H9 (cell line): Measurements from ENCODE around the gene PDIA6. TPM values are rescaled to one million over a fixed set of nuclear protein-coding genes. Genes with fewer than 3 reads are reported as not detected.
A peak's percentile ranks its signal among the peaks of the same experiment; 100 is the strongest.

ENCODE experiments used
- DNase-seq: peaks from one replicate; pipeline ENCODE4 v3.0.0-alpha.2; 2017
- H2AFZ ChIP-seq: one replicate; pipeline ENCODE4 v1.6.1; 2013; ENCODE audit warnings: mild to moderate bottlenecking, low read length, control low read depth, moderate library complexity
- H2AK5ac ChIP-seq: 2 replicates; pipeline ENCODE4 v1.6.1; 2013; ENCODE audit warnings: low read length, control low read depth, mixed read lengths; ENCODE audit not compliant: insufficient read length
- H2BK120ac ChIP-seq: one replicate; pipeline ENCODE4 v1.6.1; 2013; ENCODE audit warnings: low read depth, mild to moderate bottlenecking, low read length, control low read depth, inconsistent platforms; ENCODE audit not compliant: poor library complexity, severe bottlenecking
- H2BK12ac ChIP-seq: 2 replicates; pipeline ENCODE4 v1.6.1; 2013; ENCODE audit warnings: low read length, control low read depth, mixed read lengths, low read depth; ENCODE audit not compliant: insufficient read length
- H2BK15ac ChIP-seq: 2 replicates; pipeline ENCODE4 v1.6.1; 2013; ENCODE audit warnings: low read depth, low read length, control low read depth
- H2BK20ac ChIP-seq: one replicate; pipeline ENCODE4 v1.6.1; 2013; ENCODE audit warnings: low read depth, mild to moderate bottlenecking, low read length, control low read depth, inconsistent platforms; ENCODE audit not compliant: poor library complexity, severe bottlenecking
- H2BK5ac ChIP-seq: 2 replicates; pipeline ENCODE4 v1.6.1; 2013; ENCODE audit warnings: low read length, control low read depth, mixed read lengths; ENCODE audit not compliant: insufficient read length
- H3K14ac ChIP-seq: 2 replicates; pipeline ENCODE4 v1.6.1; 2013; ENCODE audit warnings: low read length, control low read depth; ENCODE audit not compliant: insufficient read depth
- H3K18ac ChIP-seq: 2 replicates; pipeline ENCODE4 v1.6.1; 2013; ENCODE audit warnings: low read depth, mild to moderate bottlenecking, mixed read lengths, low read length, control low read depth; ENCODE audit not compliant: insufficient read length
- H3K23ac ChIP-seq: 2 replicates; pipeline ENCODE4 v1.6.1; 2013; ENCODE audit warnings: low read length, control low read depth, mixed read lengths, low read depth; ENCODE audit not compliant: insufficient read length
- H3K23me2 ChIP-seq: 2 replicates; pipeline ENCODE4 v1.6.1; 2013; ENCODE audit warnings: low read depth, mild to moderate bottlenecking, mixed read lengths, low read length, control low read depth; ENCODE audit not compliant: insufficient read length, poor library complexity, severe bottlenecking
- H3K27ac ChIP-seq: 2 replicates; pipeline ENCODE4 v1.5.1; 2013; ENCODE audit warnings: low read length, control low read depth, mixed read lengths, low read depth; ENCODE audit not compliant: insufficient read length
- H3K27me3 ChIP-seq: 2 replicates; pipeline ENCODE4 v1.6.1; 2013; ENCODE audit warnings: low read length, control low read depth, inconsistent platforms; ENCODE audit not compliant: insufficient read depth
- H3K4ac ChIP-seq: 2 replicates; pipeline ENCODE4 v1.6.1; 2013; ENCODE audit warnings: low read depth, mild to moderate bottlenecking, control low read depth, inconsistent platforms, low read length, moderate library complexity
- H3K4me1 ChIP-seq: 2 replicates; pipeline ENCODE4 v1.6.1; 2013; ENCODE audit warnings: low read length, control low read depth, inconsistent platforms; ENCODE audit not compliant: insufficient read depth
- H3K4me2 ChIP-seq: 2 replicates; pipeline ENCODE4 v1.6.1; 2013; ENCODE audit warnings: low read length, control low read depth, mixed read lengths; ENCODE audit not compliant: insufficient read length, insufficient read depth
- H3K56ac ChIP-seq: 2 replicates; pipeline ENCODE4 v1.6.1; 2013; ENCODE audit warnings: low read depth, mild to moderate bottlenecking, mixed read lengths, low read length, control low read depth; ENCODE audit not compliant: insufficient read length
- H3K79me1 ChIP-seq: 2 replicates; pipeline ENCODE4 v1.6.1; 2013; ENCODE audit warnings: low read depth, mild to moderate bottlenecking, moderate library complexity, low read length, control low read depth, inconsistent platforms; ENCODE audit not compliant: insufficient read depth, poor library complexity, severe bottlenecking
- H3K79me2 ChIP-seq: 2 replicates; pipeline ENCODE4 v1.6.1; 2013; ENCODE audit warnings: low read length, control low read depth, inconsistent platforms; ENCODE audit not compliant: insufficient read depth
- H3K9ac ChIP-seq: 2 replicates; pipeline ENCODE4 v1.6.1; 2013; ENCODE audit warnings: low read length, control low read depth, mixed read lengths; ENCODE audit not compliant: insufficient read length; ENCODE audit errors: extremely low read depth
- H3K9me3 ChIP-seq: one replicate; pipeline ENCODE4 v1.6.1; 2013; ENCODE audit warnings: low read depth, low read length, inconsistent platforms; ENCODE audit not compliant: control insufficient read depth
- H3T11ph ChIP-seq: one replicate; pipeline ENCODE4 v1.6.1; 2013; ENCODE audit warnings: mild to moderate bottlenecking, low read length, control low read depth, inconsistent platforms
- H4K20me1 ChIP-seq: one replicate; pipeline ENCODE4 v1.6.1; 2013; ENCODE audit not compliant: control insufficient read depth, insufficient read length, insufficient read depth
- H4K5ac ChIP-seq: 2 replicates; pipeline ENCODE4 v1.6.1; 2013; ENCODE audit warnings: low read depth, mild to moderate bottlenecking, mixed read lengths, low read length, control low read depth; ENCODE audit not compliant: insufficient read length
- H4K8ac ChIP-seq: replicated peaks from 2 replicates; pipeline ENCODE4 v1.6.1; 2013; ENCODE audit warnings: low read length, control low read depth, mixed read lengths, low read depth; ENCODE audit not compliant: insufficient read length
- H4K91ac ChIP-seq: 2 replicates; pipeline ENCODE4 v1.6.1; 2013; ENCODE audit warnings: low read depth, mild to moderate bottlenecking, moderate library complexity, mixed read lengths, low read length, control low read depth; ENCODE audit not compliant: insufficient read length
- H3K27ac Mint-ChIP-seq, 3 experiments: 2 replicates in 2 of 3; 3 replicates in 1 of 3; pipeline ENCODE4 v1.8.0; 2020 to 2021; ENCODE audit warnings: mixed read lengths in 3 of 3, mild to moderate bottlenecking in 1 of 3, moderate library complexity in 1 of 3
- H3K27me3 Mint-ChIP-seq: 2 replicates; pipeline ENCODE4 v1.8.0; 2021; ENCODE audit warnings: low read depth, mild to moderate bottlenecking, moderate library complexity, mixed read lengths
- H3K36me3 Mint-ChIP-seq, 3 experiments: 2 replicates in 2 of 3; 3 replicates in 1 of 3; pipeline ENCODE4 v1.8.0; 2020 to 2021; ENCODE audit warnings: low read depth in 3 of 3, mixed read lengths in 3 of 3; ENCODE audit not compliant: insufficient read depth in 1 of 3
- H3K4me1 Mint-ChIP-seq, 2 experiments: 2 replicates each; pipeline ENCODE4 v1.8.0; 2020; ENCODE audit warnings: mixed read lengths in 2 of 2
- H3K4me3 Mint-ChIP-seq, 2 experiments: 2 replicates in 1 of 2; 3 replicates in 1 of 2; pipeline ENCODE4 v1.8.0; 2020 to 2021; ENCODE audit warnings: mild to moderate bottlenecking in 2 of 2, mixed read lengths in 2 of 2, moderate library complexity in 1 of 2
- H3K9me3 Mint-ChIP-seq, 2 experiments: 2 replicates in 1 of 2; 3 replicates in 1 of 2; pipeline ENCODE4 v1.8.0; 2020; ENCODE audit warnings: mild to moderate bottlenecking in 2 of 2, mixed read lengths in 2 of 2, moderate library complexity in 1 of 2
- WGBS: extraction: QIAGEN DNeasy Blood & Tissue Kit; methylation state at CpG from one replicate; pipeline ENCODE4 v1.1.7; 2013; ENCODE audit warnings: missing lambda C conversion rate, low lambda C conversion rate, mixed read lengths; ENCODE audit not compliant: insufficient read length; ENCODE audit errors: extremely low coverage; 5-methylcytosine and 5-hydroxymethylcytosine counted together
- total RNA-seq: library from RNA; stranded (reverse); gene quantifications from 2 replicates; pipeline ENCODE4 v1.2.1, GENCODE V29; 2021
- TF ChIP-seq, protein P1 (sequence below): fragments of 200-600 bp; sonication (generic); conservative IDR thresholded peaks from 3 replicates; pipeline ENCODE4 v1.8.0; 2021; ENCODE audit warnings: antibody characterized with exemption, mild to moderate bottlenecking

PDIA6 gene
- total RNA-seq, 1 experiment from 2014 or later, result 301 TPM

DNA sequence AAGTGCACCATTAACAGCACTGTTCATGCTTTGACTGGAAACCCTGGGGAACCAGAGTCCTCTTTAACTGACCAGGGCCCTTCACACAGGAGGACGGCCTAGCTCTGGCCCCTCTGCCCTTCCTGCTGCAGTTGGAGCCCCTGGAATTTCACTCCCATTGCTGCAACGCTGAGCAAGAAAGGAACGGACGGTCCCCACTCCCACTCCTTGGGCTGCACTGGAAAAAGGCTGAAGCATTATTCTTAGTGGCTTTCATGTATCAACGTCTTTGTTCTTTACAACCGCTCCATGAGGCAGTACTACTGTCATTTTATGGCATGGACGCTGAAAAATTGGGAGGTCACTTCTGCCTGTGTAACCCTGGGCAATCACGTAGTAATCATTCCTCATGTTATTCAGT, 9.9 kb downstream of the PDIA6 start:
- no peak overlapping the region for H2AK5ac ChIP-seq
- no peak overlapping the region for H3K23ac ChIP-seq
- H4K5ac ChIP-seq, result no peak overlapping the region
- Mint-ChIP-seq H3K27ac (peak overlapping the region in 2 of 3 experiments; percentile 72 to 79; a peak in 3 of 7 replicates), H3K4me3 (no peak overlapping the region), H3K36me3 (peaks cover 23 to 46% (median 45%) of the 10 kb centered on the region in 3 experiments; a peak in 6 of 7 replicates), H3K9me3 (no peaks in the 10 kb centered on the region), H3K4me1 (peaks cover 4 to 12% of the 10 kb centered on the region in 2 experiments), H3K27me3 (no peaks in the 10 kb centered on the region)
- no peak overlapping the region for H3K18ac ChIP-seq
- no peak overlapping the region for H3K14ac ChIP-seq
- no peak overlapping the region for H4K8ac ChIP-seq
- TF ChIP-seq, protein P1, sequence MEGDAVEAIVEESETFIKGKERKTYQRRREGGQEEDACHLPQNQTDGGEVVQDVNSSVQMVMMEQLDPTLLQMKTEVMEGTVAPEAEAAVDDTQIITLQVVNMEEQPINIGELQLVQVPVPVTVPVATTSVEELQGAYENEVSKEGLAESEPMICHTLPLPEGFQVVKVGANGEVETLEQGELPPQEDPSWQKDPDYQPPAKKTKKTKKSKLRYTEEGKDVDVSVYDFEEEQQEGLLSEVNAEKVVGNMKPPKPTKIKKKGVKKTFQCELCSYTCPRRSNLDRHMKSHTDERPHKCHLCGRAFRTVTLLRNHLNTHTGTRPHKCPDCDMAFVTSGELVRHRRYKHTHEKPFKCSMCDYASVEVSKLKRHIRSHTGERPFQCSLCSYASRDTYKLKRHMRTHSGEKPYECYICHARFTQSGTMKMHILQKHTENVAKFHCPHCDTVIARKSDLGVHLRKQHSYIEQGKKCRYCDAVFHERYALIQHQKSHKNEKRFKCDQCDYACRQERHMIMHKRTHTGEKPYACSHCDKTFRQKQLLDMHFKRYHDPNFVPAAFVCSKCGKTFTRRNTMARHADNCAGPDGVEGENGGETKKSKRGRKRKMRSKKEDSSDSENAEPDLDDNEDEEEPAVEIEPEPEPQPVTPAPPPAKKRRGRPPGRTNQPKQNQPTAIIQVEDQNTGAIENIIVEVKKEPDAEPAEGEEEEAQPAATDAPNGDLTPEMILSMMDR, result no peak
- H2BK15ac ChIP-seq, result no peak overlapping the region
- H3K79me1 ChIP-seq, result peaks cover 14% of the 10 kb centered on the region
- no peak overlapping the region for H2AFZ ChIP-seq
- no peak overlapping the region for H2BK5ac ChIP-seq
- no peaks in the 10 kb centered on the region for H3K9me3 ChIP-seq
- no peak overlapping the region for H3K4me2 ChIP-seq
- WGBS, result no CpG with 5 or more reads among the region's 8 CpGs
- H3K27ac ChIP-seq, result no peak overlapping the region
- H4K91ac ChIP-seq, result no peak overlapping the region
- no peak overlapping the region for H2BK120ac ChIP-seq
- H3T11ph ChIP-seq, result no peak overlapping the region
- H3K23me2 ChIP-seq, result no peaks in the 10 kb centered on the region
- H4K20me1 ChIP-seq, result no peaks in the 10 kb centered on the region
- H2BK12ac ChIP-seq, result no peak overlapping the region
- no peaks in the 10 kb centered on the region for H3K27me3 ChIP-seq
- no peak overlapping the region for H2BK20ac ChIP-seq
- H3K56ac ChIP-seq, result no peak overlapping the region
- no peak for DNase-seq
- no peak overlapping the region for H3K4ac ChIP-seq
- H3K9ac ChIP-seq, result no peak overlapping the region
- no peaks in the 10 kb centered on the region; the same call in 1 of the 2 replicates for H3K4me1 ChIP-seq
- H3K79me2 ChIP-seq, result peaks cover 28% of the 10 kb centered on the region
